Colonic mucosa (tissue), 4 donors: ENCODE measurements around the gene ARFGAP1. TPM values are rescaled to one million over a fixed set of nuclear protein-coding genes. Genes with fewer than 3 reads are reported as not detected.

Experiments
- DNase-seq: peaks from one replicate; pipeline ENCODE4 v3.0.0-alpha.2; 2020
- H3K27ac ChIP-seq: fragments of 200-600 bp; one replicate; pipeline ENCODE4 v1.8.0; 2021
- H3K27me3 ChIP-seq: fragments of 200-600 bp; one replicate; pipeline ENCODE4 v1.8.0; 2021
- H3K36me3 ChIP-seq: fragments of 200-600 bp; one replicate; pipeline ENCODE4 v1.8.0; 2021
- H3K4me1 ChIP-seq: fragments of 200-600 bp; one replicate; pipeline ENCODE4 v1.8.0; 2021; ENCODE audit warnings: mild to moderate bottlenecking
- H3K4me3 ChIP-seq: fragments of 200-600 bp; one replicate; pipeline ENCODE4 v1.8.0; 2021
- H3K9ac ChIP-seq, 2 donors: one replicate each; pipeline ENCODE4 v1.7.0; 2013; ENCODE audit warnings: control low read depth in 2 of 2, low read depth in 2 of 2, low read length in 2 of 2
- H3K9me3 ChIP-seq: fragments of 200-600 bp; one replicate; pipeline ENCODE4 v1.8.0; 2021
- intact Hi-C: fragments of 100-400 bp; cut with DNase I; formaldehyde crosslinking; loops from one replicate; pipeline ENCODE4 v1.14.1; 2022
- total RNA-seq, 2 donors: library from RNA; stranded (reverse); fragmentation: NEBNext Ultra II Directional in 1 of 2; extraction: Animal tissue kit (Norgen Biotek cat#: 25700) in 1 of 2; gene quantifications; one replicate each; pipeline ENCODE4 v1.2.1, GENCODE V29; 2021
- TF ChIP-seq, protein P1 (sequence below): fragments of 200-600 bp; IDR thresholded peaks from one replicate; pipeline ENCODE4 v1.8.0; 2022; ENCODE audit warnings: antibody characterized with exemption, mild to moderate bottlenecking
- donor health status: healthy.
- donor health status: DM: no; HTN: no; CAD: no.
- donor health status: DM: no; HTN: no; CAD: no.

The ARFGAP1 gene
- total RNA-seq, 2 donors from 2014 or later: 66.9 to 109 TPM

DNA sequence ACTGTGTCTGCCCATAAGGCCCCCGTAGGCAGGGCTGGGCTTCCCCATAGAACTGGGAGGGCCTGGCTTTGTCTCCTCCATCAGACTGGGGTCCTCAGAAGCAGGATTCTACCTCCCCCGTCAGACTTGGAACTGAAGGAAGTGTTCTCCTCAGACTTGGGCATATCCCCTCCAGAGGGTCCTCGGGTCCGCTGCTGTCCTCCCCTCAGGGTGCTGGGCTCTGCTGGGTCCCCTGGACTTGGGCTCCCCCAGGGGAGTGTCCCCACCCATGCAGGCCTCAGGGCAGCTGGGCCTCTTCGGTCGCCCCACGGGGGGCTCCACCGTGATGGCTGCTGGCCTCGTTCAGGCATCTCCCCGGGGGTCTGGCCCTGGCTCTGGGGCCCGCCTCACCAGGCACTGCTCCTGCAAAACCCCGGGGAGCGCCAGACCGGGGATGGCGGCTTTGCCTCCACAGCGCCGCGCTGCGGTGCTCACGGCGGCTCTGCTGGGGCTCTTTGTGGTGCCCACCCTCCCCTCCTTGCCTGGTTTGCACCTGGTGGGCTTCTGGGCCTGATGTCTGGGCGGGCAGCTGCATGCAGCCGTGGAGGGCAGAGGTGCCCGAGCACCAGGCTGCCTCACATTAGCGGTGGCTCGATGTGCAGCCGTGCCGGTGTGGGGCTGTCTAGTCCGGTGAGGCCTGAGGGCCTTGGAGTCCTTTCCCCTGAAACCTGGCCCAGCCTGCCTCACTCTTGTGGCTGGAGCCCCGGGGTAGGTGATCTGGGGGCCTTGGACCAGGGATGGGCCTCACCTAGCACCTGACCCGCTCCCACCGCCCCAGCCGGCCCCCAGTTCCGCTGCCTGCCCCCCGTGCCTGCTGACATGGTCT is 34.3 kb downstream of the ARFGAP1 start:
- intact Hi-C loops: no loop called here
- H3K27ac ChIP-seq: no peak overlapping the region
- TF ChIP-seq, protein P1, sequence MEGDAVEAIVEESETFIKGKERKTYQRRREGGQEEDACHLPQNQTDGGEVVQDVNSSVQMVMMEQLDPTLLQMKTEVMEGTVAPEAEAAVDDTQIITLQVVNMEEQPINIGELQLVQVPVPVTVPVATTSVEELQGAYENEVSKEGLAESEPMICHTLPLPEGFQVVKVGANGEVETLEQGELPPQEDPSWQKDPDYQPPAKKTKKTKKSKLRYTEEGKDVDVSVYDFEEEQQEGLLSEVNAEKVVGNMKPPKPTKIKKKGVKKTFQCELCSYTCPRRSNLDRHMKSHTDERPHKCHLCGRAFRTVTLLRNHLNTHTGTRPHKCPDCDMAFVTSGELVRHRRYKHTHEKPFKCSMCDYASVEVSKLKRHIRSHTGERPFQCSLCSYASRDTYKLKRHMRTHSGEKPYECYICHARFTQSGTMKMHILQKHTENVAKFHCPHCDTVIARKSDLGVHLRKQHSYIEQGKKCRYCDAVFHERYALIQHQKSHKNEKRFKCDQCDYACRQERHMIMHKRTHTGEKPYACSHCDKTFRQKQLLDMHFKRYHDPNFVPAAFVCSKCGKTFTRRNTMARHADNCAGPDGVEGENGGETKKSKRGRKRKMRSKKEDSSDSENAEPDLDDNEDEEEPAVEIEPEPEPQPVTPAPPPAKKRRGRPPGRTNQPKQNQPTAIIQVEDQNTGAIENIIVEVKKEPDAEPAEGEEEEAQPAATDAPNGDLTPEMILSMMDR: no peak
- H3K9ac ChIP-seq: no peak overlapping the region
- H3K4me3 ChIP-seq: no peak overlapping the region
- no peaks in the 10 kb centered on the region for H3K9me3 ChIP-seq
- no peaks in the 10 kb centered on the region for H3K36me3 ChIP-seq
- H3K4me1 ChIP-seq: no peaks in the 10 kb centered on the region
- H3K27me3 ChIP-seq: peaks cover 7% of the 10 kb centered on the region
- no peak for DNase-seq

DNA sequence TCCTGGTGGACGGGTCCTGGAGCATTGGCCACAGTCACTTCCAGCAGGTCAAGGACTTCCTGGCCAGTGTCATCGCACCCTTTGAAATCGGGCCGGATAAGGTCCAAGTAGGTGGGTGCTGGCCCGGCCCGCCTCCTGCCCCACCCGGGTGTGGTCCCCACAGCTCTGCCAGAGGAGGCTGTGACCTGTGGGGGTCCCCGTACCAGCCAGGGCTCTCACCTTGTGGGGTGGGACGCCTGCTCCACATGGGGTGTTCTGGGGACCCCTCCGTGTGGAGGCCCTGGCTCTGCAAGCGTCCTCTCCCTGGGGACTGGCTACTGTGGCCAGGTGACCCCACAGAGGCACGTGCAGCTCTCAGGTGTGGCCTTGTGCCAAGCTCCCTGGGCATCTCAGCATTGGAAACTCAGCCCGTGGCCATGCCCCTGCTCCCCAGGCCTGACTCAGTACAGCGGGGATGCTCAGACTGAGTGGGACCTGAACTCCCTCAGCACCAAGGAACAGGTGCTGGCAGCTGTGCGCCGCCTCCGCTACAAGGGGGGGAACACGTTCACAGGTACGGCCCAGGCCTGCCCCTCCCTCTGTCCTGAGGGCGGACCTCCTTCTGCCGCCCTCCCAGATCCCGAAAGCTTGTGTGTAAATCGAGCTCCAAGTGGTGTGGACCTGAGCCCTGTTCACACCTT is 35.1 kb downstream of the ARFGAP1 start:
- TF ChIP-seq, protein P1: no peak
- DNase-seq: no peak
- no peaks in the 10 kb centered on the region for H3K9me3 ChIP-seq
- H3K9ac ChIP-seq: no peak overlapping the region
- no peak overlapping the region for H3K27ac ChIP-seq
- no peak overlapping the region for H3K4me3 ChIP-seq
- H3K4me1 ChIP-seq: no peaks in the 10 kb centered on the region
- intact Hi-C loops: loop anchor here (2.0 kb wide), 1 partner anchor 75 kb away; no protein-coding TSS in a partner anchor
- H3K36me3 ChIP-seq: no peaks in the 10 kb centered on the region
- H3K27me3 ChIP-seq: peaks cover 7% of the 10 kb centered on the region

DNA sequence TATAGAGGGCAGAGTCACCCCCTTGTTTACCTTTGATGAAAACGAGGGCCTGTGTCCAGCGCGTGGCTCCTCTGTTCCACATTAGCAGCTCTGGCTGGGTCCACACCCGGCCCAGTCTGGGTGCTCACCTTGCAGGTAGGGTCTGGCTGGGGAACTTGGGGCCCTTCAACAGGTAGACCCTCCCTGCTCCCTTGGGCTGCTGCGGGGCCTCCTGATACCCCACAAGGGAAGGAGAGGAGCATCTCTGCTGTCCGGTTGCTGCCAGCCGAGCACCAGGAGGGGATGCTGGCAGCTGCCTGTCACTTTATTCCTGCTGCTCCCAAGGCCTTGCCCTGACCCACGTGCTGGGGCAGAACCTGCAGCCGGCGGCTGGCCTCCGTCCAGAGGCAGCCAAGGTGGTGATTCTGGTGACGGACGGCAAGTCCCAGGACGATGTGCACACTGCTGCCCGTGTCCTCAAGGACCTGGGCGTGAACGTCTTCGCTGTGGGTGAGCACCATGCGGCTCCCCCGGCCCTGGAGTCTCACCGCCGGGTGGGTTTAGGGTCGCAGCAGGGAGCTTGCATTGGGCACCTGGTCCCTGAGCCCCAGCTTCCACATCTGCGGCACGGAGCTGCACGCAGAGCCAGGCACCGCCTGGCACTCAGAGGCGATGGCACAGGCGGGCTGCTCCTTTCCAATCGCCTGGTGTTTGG is 35.8 kb downstream of the ARFGAP1 start:
- TF ChIP-seq, protein P1: no peak
- H3K27ac ChIP-seq: no peak overlapping the region
- intact Hi-C loops: loop anchor here (2.0 kb wide), 1 partner anchor 74 kb away; no protein-coding TSS in a partner anchor
- no peak overlapping the region for H3K4me3 ChIP-seq
- no peaks in the 10 kb centered on the region for H3K9me3 ChIP-seq
- no peak for DNase-seq
- no peaks in the 10 kb centered on the region for H3K4me1 ChIP-seq
- no peak overlapping the region for H3K9ac ChIP-seq
- no peaks in the 10 kb centered on the region for H3K36me3 ChIP-seq
- H3K27me3 ChIP-seq: peaks cover 7% of the 10 kb centered on the region

DNA sequence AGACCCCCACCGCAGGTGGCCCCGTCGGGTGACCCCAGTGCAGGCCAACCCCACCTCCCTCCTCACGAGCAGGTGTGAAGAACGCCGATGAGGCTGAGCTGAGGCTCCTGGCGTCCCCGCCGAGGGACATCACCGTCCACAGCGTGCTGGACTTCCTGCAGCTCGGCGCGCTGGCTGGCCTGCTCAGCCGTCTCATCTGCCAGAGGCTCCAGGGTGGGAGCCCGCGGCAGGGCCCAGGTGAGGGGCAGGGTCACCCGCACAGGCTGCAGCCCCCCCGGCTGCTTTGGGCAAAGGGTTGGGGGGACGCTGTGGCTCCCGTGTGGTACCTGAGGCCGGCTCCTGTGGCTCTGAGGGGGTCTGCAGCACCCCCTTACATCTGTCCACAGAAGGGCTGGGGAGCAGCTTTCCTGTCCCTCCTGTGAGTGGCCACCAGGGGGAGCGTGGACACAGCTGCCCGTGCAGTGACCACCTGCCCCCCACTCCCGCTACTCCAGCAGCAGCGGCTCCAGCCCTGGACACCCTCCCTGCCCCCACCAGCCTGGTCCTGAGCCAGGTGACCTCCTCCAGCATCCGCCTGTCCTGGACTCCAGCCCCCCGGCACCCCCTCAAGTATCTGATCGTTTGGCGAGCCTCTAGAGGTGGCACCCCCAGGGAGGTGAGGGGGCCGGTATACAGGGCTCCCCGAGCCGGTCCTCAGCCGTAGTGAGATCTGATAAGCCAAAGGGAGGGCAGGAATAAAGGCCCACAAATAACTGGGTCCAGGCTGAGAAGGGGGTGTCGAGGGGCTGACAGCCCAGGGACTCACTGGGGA is 36.9 kb downstream of the ARFGAP1 start:
- intact Hi-C loops: loop anchor here (2.0 kb wide), 1 partner anchor 73 kb away; no protein-coding TSS in a partner anchor
- Histone ChIP-seq H3K27me3 (peaks cover 7% of the 10 kb centered on the region), H3K9me3 (no peaks in the 10 kb centered on the region), H3K4me3 (no peak overlapping the region), H3K9ac (no peak overlapping the region), H3K36me3 (no peaks in the 10 kb centered on the region), H3K4me1 (no peaks in the 10 kb centered on the region), H3K27ac (no peak overlapping the region)
- TF ChIP-seq, protein P1: peak; percentile 68
- DNase-seq: no peak
